SK-N-SH (cell line): ENCODE results near the gene MYRF. TPM values are rescaled to one million over a fixed set of nuclear protein-coding genes. Genes with fewer than 3 reads are reported as not detected.

Experiments
- CTCF ChIA-PET: fragments of 300-600, 350-600 bp; formaldehyde crosslinking; extraction: SDS; loops from one replicate; lab custom pipeline; 2021; lab: Yijun Ruan, JAX
- POLR2A ChIA-PET: fragments of 350-600 bp; sonication (Branson Sonifier 250); formaldehyde crosslinking; extraction: SDS; loops from one replicate; lab custom pipeline; 2020; ENCODE audit warnings: antibody characterized with exemption, inconsistent platforms; lab: Yijun Ruan, JAX
- DNase-seq: peaks from one replicate; pipeline ENCODE4 v3.0.0; 2012
- H2AFZ ChIP-seq: fragments of 200-600 bp; sonication (generic); 2 replicates; pipeline ENCODE4 v1.8.1; 2016; ENCODE audit warnings: antibody characterized with exemption, mild to moderate bottlenecking, low read depth
- H3F3A ChIP-seq: fragments of 200-600 bp; sonication (generic); replicated peaks from 2 replicates; pipeline ENCODE3; 2016; ENCODE audit warnings: antibody characterized with exemption, mild to moderate bottlenecking; ENCODE audit not compliant: insufficient read depth
- H3K27ac ChIP-seq, 2 experiments: fragments of 200-500 bp in 1 of 2; fragments of 200-600 bp in 1 of 2; sonication (Bioruptor generic) in 1 of 2; sonication (generic), shearing (Covaris generic) in 1 of 2; 2 replicates each; pipeline versions ENCODE4 v1.5.1 to v1.6.1; 2014 to 2016; ENCODE audit warnings: low read depth in 2 of 2, inconsistent platforms in 1 of 2, low read length in 1 of 2, mild to moderate bottlenecking in 1 of 2, mixed read lengths in 1 of 2
- H3K27me3 ChIP-seq: fragments of 200-600 bp; sonication (generic), shearing (Covaris generic); 2 replicates; pipeline ENCODE4 v1.6.1; 2016; ENCODE audit warnings: mixed run types; ENCODE audit not compliant: insufficient read depth
- H3K36me3 ChIP-seq, 2 experiments: fragments of 200-500 bp in 1 of 2; fragments of 200-600 bp in 1 of 2; sonication (Bioruptor generic) in 1 of 2; sonication (generic) in 1 of 2; replicated peaks in 1 of 2; 2 replicates each; pipeline versions ENCODE3 to v1.5.1; 2014 to 2016; ENCODE audit warnings: low read length in 1 of 2, mild to moderate bottlenecking in 1 of 2; ENCODE audit not compliant: insufficient read depth in 2 of 2, control insufficient read depth in 1 of 2
- H3K4me1 ChIP-seq, 2 experiments: fragments of 200-500 bp in 1 of 2; fragments of 200-600 bp in 1 of 2; sonication (Bioruptor generic) in 1 of 2; sonication (generic), shearing (Covaris generic) in 1 of 2; 2 replicates each; pipeline versions ENCODE4 v1.5.1 to v1.6.1; 2014 to 2016; ENCODE audit warnings: low read depth in 1 of 2, low read length in 1 of 2, mixed run types in 1 of 2; ENCODE audit not compliant: insufficient read depth in 2 of 2, control insufficient read depth in 1 of 2
- H3K4me2 ChIP-seq: fragments of 200-600 bp; sonication (generic), shearing (Covaris generic); 2 replicates; pipeline ENCODE4 v1.6.1; 2017; ENCODE audit warnings: mixed run types
- H3K4me3 ChIP-seq, 2 experiments: fragments of 200-500 bp in 1 of 2; fragments of 200-600 bp in 1 of 2; sonication (Bioruptor generic) in 1 of 2; sonication (generic), shearing (Covaris generic) in 1 of 2; 2 replicates each; pipeline versions ENCODE4 v1.5.1 to v1.8.1; 2014 to 2016; ENCODE audit warnings: low read depth in 2 of 2, inconsistent platforms in 1 of 2, low read length in 1 of 2, mild to moderate bottlenecking in 1 of 2, mixed read lengths in 1 of 2, moderate library complexity in 1 of 2
- H3K79me2 ChIP-seq: fragments of 200-600 bp; sonication (generic); 2 replicates; pipeline ENCODE4 v1.8.1; 2017; ENCODE audit warnings: mild to moderate bottlenecking; ENCODE audit not compliant: insufficient read depth
- H3K9ac ChIP-seq: fragments of 200-600 bp; sonication (generic); 2 replicates; pipeline ENCODE4 v1.6.1; 2017; ENCODE audit warnings: mixed run types
- H3K9me2 ChIP-seq: fragments of 200-600 bp; sonication (generic); 2 replicates; pipeline ENCODE4 v1.6.1; 2017; ENCODE audit warnings: mixed run types
- H3K9me3 ChIP-seq: fragments of 200-600 bp; sonication (generic); 2 replicates; pipeline ENCODE4 v1.6.1; 2017; ENCODE audit warnings: mixed run types, mild to moderate bottlenecking, moderate library complexity
- H4K20me1 ChIP-seq: fragments of 200-600 bp; sonication (generic); 2 replicates; pipeline ENCODE4 v1.6.1; 2017; ENCODE audit warnings: mild to moderate bottlenecking, mixed run types; ENCODE audit not compliant: insufficient read depth
- CHD2 ChIP-seq: fragments of 150-350 bp; IDR thresholded peaks from 2 replicates; pipeline ENCODE4 v1.6.1; 2018; ENCODE audit warnings: low read length; ENCODE audit not compliant: partially characterized antibody
- ELF1 ChIP-seq: IDR thresholded peaks from 2 replicates; pipeline ENCODE4 v1.4.0; 2012
- FOSL2 ChIP-seq: IDR thresholded peaks from 2 replicates; pipeline ENCODE4 v1.4.0; 2012; ENCODE audit warnings: low read depth, mild to moderate bottlenecking, moderate library complexity, borderline replicate concordance
- FOXJ3 ChIP-seq: sonication (generic); formaldehyde crosslinking; IDR thresholded peaks from 2 replicates; pipeline ENCODE4 v1.5.1; 2020; ENCODE audit warnings: mild to moderate bottlenecking, missing genetic modification reagents
- GABPA ChIP-seq: IDR thresholded peaks from 2 replicates; pipeline ENCODE4 v1.4.0; 2012; ENCODE audit warnings: low read depth, mild to moderate bottlenecking
- JUND ChIP-seq: IDR thresholded peaks from 2 replicates; pipeline ENCODE4 v1.4.0; 2012
- MEF2A ChIP-seq: IDR thresholded peaks from 2 replicates; pipeline ENCODE4 v1.4.0; 2012; ENCODE audit warnings: low read depth, borderline replicate concordance
- MXI1 ChIP-seq: IDR thresholded peaks from 2 replicates; pipeline ENCODE4 v1.6.1; 2012; ENCODE audit warnings: mild to moderate bottlenecking, low read depth, low read length, improper control_type of control experiment
- NRF1 ChIP-seq: IDR thresholded peaks from 2 replicates; pipeline ENCODE4 v1.6.1; 2012; ENCODE audit warnings: low read depth, mild to moderate bottlenecking, low read length
- POLR2AphosphoS5 ChIP-seq: IDR thresholded peaks from 2 replicates; pipeline ENCODE4 v1.6.1; 2012; ENCODE audit warnings: low read depth, low read length
- RCOR1 ChIP-seq: fragments of 150-350 bp; IDR thresholded peaks from 2 replicates; pipeline ENCODE4 v1.6.1; 2017; ENCODE audit warnings: antibody characterized with exemption, low read length
- RFX5 ChIP-seq: IDR thresholded peaks from 2 replicates; pipeline ENCODE4 v1.6.1; 2012; ENCODE audit warnings: mild to moderate bottlenecking, improper control_type of control experiment, low read length
- SIN3A ChIP-seq: IDR thresholded peaks from 2 replicates; pipeline ENCODE4 v1.6.1; 2012; ENCODE audit warnings: low read depth, mild to moderate bottlenecking, low read length, moderate library complexity, borderline replicate concordance
- YY1 ChIP-seq: IDR thresholded peaks from 2 replicates; pipeline ENCODE4 v1.4.0; 2012; ENCODE audit warnings: low read depth, mild to moderate bottlenecking
- WGBS: methylation state at CpG from one replicate; pipeline ENCODE4 v1.1.6; 2017; ENCODE audit warnings: low lambda C conversion rate; 5-methylcytosine and 5-hydroxymethylcytosine counted together
- polyA plus RNA-seq, 3 experiments: library from polyadenylated mRNA; depleted of rRNA; stranded (reverse); fragments of >200 nt; gene quantifications; 2 replicates each; pipeline ENCODE4 v1.2.3, GENCODE V29; 2012
- TF ChIP-seq, protein P1 (sequence below): fragments of 150-350 bp; IDR thresholded peaks from 2 replicates; pipeline ENCODE4 v1.6.1; 2017; ENCODE audit warnings: antibody characterized with exemption, low read length, low read depth, borderline replicate concordance
- TF ChIP-seq, protein P2 (sequence below): IDR thresholded peaks from 2 replicates; pipeline ENCODE4 v1.4.0; 2012; ENCODE audit warnings: low read depth, borderline replicate concordance
- TF ChIP-seq, protein P3 (sequence below): IDR thresholded peaks from 2 replicates; pipeline ENCODE4 v1.4.0; 2012; ENCODE audit warnings: low read depth
- TF ChIP-seq, protein P4 (sequence below): IDR thresholded peaks from 2 replicates; pipeline ENCODE4; 2012
- TF ChIP-seq, protein P5 (sequence below): fragments of 200-600 bp; sonication (generic); IDR thresholded peaks from 2 replicates; pipeline ENCODE4 v1.6.1; 2017; ENCODE audit warnings: antibody characterized with exemption, mild to moderate bottlenecking, moderate library complexity

Gene MYRF
- polyA plus RNA-seq, 1 of the 3 experiments (the other 2 are of a cell fraction) = 2.8 TPM

DNA sequence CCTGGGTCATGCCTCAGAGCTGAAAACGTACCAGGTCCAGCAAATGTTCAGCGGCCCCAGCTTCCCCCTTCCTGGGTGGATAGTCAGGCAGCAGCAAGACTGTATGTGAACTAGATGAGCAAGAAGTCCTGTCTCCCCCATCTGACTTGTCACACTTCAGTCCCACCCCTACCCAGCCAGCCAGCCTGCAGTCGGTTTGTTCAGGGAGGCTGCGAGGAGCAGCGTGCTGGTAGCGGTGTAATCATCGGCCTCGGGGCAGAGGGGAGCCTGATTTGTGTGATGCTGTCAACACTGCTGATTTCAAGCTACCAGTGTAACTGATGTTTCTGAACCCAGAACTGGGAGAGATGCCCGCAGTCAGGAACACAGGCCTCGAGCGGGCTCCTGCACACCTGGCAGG lies 30.4 kb downstream of the MYRF start:
- DNase-seq = peak; percentile 71
- POLR2A ChIA-PET = interaction anchor here (0.8 to 1.7 kb wide), 3 partner anchors 9 to 421 kb away, joined by 3 to 7 read pairs (median 4); partner anchors contain the start of genes CYB561A3 and FEN1

More for the DNA sequence above, 30.4 kb downstream of the MYRF start:
- no peaks in the 10 kb centered on the region for H3K9me3 ChIP-seq
- no peak overlapping the region for H2AFZ ChIP-seq
- no peaks in the 10 kb centered on the region for H3K9me2 ChIP-seq
- H3K4me2 ChIP-seq = no peak overlapping the region
- TF ChIP-seq, protein P1, sequence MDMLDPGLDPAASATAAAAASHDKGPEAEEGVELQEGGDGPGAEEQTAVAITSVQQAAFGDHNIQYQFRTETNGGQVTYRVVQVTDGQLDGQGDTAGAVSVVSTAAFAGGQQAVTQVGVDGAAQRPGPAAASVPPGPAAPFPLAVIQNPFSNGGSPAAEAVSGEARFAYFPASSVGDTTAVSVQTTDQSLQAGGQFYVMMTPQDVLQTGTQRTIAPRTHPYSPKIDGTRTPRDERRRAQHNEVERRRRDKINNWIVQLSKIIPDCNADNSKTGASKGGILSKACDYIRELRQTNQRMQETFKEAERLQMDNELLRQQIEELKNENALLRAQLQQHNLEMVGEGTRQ = no peak
- no peak for TF ChIP-seq RCOR1
- no peak for TF ChIP-seq JUND
- TF ChIP-seq SIN3A = no peak
- TF ChIP-seq, protein P2, sequence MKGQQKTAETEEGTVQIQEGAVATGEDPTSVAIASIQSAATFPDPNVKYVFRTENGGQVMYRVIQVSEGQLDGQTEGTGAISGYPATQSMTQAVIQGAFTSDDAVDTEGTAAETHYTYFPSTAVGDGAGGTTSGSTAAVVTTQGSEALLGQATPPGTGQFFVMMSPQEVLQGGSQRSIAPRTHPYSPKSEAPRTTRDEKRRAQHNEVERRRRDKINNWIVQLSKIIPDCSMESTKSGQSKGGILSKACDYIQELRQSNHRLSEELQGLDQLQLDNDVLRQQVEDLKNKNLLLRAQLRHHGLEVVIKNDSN = no peak
- no peak for TF ChIP-seq FOXJ3 (CRISPR knock-in tag)
- TF ChIP-seq FOSL2 = no peak
- TF ChIP-seq, protein P3, sequence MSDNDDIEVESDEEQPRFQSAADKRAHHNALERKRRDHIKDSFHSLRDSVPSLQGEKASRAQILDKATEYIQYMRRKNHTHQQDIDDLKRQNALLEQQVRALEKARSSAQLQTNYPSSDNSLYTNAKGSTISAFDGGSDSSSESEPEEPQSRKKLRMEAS = no peak
- TF ChIP-seq, protein P4, sequence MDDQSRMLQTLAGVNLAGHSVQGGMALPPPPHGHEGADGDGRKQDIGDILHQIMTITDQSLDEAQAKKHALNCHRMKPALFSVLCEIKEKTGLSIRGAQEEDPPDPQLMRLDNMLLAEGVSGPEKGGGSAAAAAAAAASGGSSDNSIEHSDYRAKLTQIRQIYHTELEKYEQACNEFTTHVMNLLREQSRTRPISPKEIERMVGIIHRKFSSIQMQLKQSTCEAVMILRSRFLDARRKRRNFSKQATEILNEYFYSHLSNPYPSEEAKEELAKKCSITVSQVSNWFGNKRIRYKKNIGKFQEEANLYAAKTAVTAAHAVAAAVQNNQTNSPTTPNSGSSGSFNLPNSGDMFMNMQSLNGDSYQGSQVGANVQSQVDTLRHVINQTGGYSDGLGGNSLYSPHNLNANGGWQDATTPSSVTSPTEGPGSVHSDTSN = no peak
- no peak for TF ChIP-seq ELF1
- TF ChIP-seq POLR2AphosphoS5 = no peak
- TF ChIP-seq MEF2A = no peak
- no peak for TF ChIP-seq YY1
- TF ChIP-seq MXI1 = no peak
- TF ChIP-seq RFX5 = no peak
- TF ChIP-seq NRF1 = no peak
- TF ChIP-seq GABPA = no peak
- TF ChIP-seq CHD2 = no peak
- TF ChIP-seq, protein P5, sequence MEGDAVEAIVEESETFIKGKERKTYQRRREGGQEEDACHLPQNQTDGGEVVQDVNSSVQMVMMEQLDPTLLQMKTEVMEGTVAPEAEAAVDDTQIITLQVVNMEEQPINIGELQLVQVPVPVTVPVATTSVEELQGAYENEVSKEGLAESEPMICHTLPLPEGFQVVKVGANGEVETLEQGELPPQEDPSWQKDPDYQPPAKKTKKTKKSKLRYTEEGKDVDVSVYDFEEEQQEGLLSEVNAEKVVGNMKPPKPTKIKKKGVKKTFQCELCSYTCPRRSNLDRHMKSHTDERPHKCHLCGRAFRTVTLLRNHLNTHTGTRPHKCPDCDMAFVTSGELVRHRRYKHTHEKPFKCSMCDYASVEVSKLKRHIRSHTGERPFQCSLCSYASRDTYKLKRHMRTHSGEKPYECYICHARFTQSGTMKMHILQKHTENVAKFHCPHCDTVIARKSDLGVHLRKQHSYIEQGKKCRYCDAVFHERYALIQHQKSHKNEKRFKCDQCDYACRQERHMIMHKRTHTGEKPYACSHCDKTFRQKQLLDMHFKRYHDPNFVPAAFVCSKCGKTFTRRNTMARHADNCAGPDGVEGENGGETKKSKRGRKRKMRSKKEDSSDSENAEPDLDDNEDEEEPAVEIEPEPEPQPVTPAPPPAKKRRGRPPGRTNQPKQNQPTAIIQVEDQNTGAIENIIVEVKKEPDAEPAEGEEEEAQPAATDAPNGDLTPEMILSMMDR = no peak
- no peak overlapping the region for H3K4me3 ChIP-seq
- H3K79me2 ChIP-seq = no peaks in the 10 kb centered on the region
- peaks cover 0 to 37% of the 10 kb centered on the region in 2 experiments for H3K36me3 ChIP-seq
- peak overlapping the region in 1 of 2 experiments; percentile 36; a peak in 1 of 4 replicates for H3K27ac ChIP-seq
- WGBS = 87% methylated on average over 7 of the region's 11 CpGs
- CTCF ChIA-PET = interaction anchor here (0.6 to 10.8 kb wide), 7 partner anchors 14 to 325 kb away, joined by 3 to 78 read pairs (median 6); no protein-coding TSS in a partner anchor
- H3F3A ChIP-seq = no peaks in the 10 kb centered on the region
- no peak overlapping the region for H3K9ac ChIP-seq
- peaks cover 0 to 31% of the 10 kb centered on the region in 2 experiments; a peak in 1 of 4 replicates for H3K4me1 ChIP-seq
- H4K20me1 ChIP-seq = no peaks in the 10 kb centered on the region
- no peaks in the 10 kb centered on the region for H3K27me3 ChIP-seq
